VCaP (cell line): ENCODE data around the gene INTS11.

Experiments used
- H3K27ac ChIP-seq: fragments of 450-650 bp; 2 replicates; pipeline ENCODE4 v1.5.1; 2017
- TF ChIP-seq, protein P1 (sequence below): fragments of 450-650 bp; conservative IDR thresholded peaks from 2 replicates; pipeline ENCODE4 v1.5.1; 2017; ENCODE audit warnings: mild to moderate bottlenecking, moderate library complexity

Gene INTS11

DNA sequence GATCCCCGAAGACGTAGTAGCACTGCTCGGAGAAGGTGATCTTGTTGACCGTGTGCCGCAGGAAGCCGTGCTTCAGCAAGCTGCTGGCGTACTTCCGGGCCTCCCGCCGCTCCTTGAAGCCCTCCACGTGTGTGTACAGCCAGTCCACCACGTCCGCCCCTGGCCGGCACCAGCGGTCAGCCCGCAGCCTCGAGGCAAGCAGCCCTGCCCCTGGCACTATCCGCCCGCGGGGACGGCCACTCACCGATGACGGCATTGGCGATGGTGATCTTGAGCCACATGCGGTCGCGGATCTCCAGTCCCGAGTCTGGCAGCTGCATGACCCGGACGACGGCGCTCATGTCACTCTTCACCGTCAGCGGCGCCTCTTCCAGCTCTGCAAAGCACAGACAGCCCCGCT is 13.8 kb upstream of the INTS11 start:
- TF ChIP-seq, protein P1, sequence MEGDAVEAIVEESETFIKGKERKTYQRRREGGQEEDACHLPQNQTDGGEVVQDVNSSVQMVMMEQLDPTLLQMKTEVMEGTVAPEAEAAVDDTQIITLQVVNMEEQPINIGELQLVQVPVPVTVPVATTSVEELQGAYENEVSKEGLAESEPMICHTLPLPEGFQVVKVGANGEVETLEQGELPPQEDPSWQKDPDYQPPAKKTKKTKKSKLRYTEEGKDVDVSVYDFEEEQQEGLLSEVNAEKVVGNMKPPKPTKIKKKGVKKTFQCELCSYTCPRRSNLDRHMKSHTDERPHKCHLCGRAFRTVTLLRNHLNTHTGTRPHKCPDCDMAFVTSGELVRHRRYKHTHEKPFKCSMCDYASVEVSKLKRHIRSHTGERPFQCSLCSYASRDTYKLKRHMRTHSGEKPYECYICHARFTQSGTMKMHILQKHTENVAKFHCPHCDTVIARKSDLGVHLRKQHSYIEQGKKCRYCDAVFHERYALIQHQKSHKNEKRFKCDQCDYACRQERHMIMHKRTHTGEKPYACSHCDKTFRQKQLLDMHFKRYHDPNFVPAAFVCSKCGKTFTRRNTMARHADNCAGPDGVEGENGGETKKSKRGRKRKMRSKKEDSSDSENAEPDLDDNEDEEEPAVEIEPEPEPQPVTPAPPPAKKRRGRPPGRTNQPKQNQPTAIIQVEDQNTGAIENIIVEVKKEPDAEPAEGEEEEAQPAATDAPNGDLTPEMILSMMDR: no peak
- H3K27ac ChIP-seq: no peak overlapping the region

DNA sequence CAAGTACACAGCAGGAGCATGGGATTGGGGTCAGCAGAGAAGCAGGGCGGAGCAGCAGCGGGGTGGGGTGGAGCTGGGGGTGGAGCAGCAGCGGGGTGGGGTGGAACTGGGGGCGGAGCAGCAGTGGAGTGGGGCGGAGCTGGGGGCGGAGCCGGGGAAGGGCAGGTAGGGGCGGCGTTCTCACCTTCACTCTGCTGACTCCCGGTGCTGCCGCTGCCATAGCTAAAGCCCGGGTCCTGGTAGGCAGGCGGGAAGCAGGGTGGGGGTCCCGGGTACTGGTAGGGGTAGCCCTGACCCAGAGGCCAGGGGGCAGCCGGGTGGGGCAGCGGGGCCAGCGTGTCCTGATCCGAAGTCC is 13.3 kb upstream of the INTS11 start:
- TF ChIP-seq, protein P1: no peak
- no peak overlapping the region for H3K27ac ChIP-seq

DNA sequence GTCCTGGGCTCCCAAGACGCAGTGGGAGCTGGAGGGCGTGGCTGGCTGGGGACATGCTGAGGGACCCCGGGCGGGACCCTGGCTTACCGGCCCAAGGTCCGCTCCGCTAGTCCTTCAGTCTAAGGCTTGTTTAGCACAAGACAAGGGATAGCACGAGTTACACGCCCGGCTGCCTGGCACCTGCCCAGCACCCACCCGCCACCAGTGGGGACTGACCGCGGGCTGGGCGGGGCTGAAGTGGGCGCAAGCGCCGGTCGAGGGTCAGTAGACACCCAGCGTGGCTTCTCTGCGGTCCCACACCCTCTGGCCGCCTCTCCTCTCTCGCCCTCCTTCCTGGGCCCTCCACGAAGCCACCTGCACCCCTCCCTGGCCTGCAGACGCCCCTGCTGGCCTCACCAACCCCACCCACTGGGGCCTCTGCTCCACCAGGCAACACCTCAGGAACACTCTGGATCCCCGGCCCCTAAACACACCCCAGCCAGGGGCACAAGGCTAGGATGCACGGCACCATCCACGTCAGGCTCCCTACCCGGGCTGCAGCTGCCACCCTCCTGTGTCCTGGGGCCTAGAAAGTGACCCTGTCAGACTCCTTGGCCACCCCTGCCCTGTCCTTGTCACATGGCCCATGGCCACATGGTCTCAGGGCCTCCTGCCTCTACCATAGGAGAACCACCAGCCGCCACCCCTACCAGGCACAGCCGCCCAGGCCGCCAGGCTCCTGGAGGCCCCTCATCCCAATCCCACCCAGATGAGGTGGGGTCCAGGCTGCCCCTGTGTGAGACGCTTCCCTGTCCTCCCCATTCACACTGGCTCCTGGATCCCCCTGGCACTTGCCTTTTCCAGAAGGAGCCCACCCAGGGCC is 12.7 kb upstream of the INTS11 start:
- TF ChIP-seq, protein P1: no peak
- H3K27ac ChIP-seq: no peak overlapping the region

DNA sequence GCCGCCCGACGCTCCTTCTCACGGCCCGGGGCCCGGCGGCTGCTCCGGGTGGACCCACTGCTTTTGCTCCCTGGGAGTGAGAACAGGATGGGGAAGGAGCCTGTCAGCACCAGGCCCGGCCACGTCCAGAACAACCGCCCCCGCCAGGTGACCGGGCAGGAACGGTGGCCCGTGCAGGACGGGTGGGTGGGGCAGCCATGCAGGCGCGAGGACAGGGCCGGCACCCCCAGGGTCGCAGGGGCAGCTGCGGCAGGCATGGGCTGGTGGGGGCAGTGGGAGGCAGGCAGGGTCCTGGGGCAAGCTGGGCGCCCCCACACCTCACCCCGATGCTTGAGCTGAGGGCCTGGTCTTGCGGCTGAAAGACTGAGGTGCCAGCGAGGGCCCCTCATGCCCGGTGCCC is 12.0 kb upstream of the INTS11 start:
- TF ChIP-seq, protein P1: no peak
- H3K27ac ChIP-seq: no peak overlapping the region

GRCh38 chr1:1335792-1336248 is 11.4 kb upstream of the INTS11 start:
- TF ChIP-seq, protein P1: no peak
- no peak overlapping the region for H3K27ac ChIP-seq

DNA sequence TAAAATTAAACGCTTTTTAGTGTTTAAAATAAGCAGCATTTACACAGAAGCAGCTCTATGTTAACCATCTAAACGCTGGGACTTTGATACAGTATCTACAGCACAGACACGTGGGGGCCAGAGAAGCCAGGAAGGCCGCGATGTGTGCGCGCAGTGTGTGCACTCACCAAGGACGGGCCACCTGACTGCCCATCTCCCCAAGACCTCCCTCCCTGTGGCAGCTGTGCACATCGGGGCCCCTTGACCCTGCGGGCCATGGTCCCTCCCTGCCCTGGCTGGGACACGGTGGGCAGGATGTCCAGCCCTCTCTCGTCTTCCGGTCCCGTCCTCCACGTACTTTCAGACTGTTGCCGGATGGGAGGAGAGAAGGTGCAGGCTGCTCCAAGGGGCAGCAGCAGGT is 10.8 kb upstream of the INTS11 start:
- TF ChIP-seq, protein P1: no peak
- H3K27ac ChIP-seq: no peak overlapping the region

GRCh38 chr1:1334835-1335234 is 10.4 kb upstream of the INTS11 start:
- TF ChIP-seq, protein P1: no peak
- H3K27ac ChIP-seq: no peak overlapping the region
